Gastrocnemius medialis (tissue), 4 donors: Measurements from ENCODE around the gene COX20. TPM values are rescaled to one million over a fixed set of nuclear protein-coding genes. Genes with fewer than 3 reads are reported as not detected.

Experiments used
- ATAC-seq, 2 donors: fragments of 150-250 bp; one replicate each; pipeline ENCODE4 v1.9.1; 2016
- DNase-seq, 2 donors: peaks; one replicate each; pipeline ENCODE4 v3.0.0-alpha.2; 2019
- H3K27ac ChIP-seq, 4 donors: fragments of 200-600 bp; sonication (generic); 1 replicate in 1 of 4; 2 replicates in 3 of 4; pipeline ENCODE4 v1.5.1; 2016 to 2018; ENCODE audit warnings: mild to moderate bottlenecking in 2 of 4, moderate library complexity in 1 of 4
- H3K27me3 ChIP-seq, 3 donors: fragments of 200-600 bp; sonication (generic) in 2 of 3; 1 replicate in 1 of 3; 2 replicates in 2 of 3; pipeline versions ENCODE4 v1.5.1 to v1.6.0; 2016 to 2019; ENCODE audit warnings: mild to moderate bottlenecking in 1 of 3, moderate library complexity in 1 of 3
- H3K36me3 ChIP-seq, 2 donors: fragments of 200-600 bp; sonication (generic) in 1 of 2; one replicate each; pipeline ENCODE4 v1.5.1; 2017 to 2018
- H3K4me1 ChIP-seq, 2 donors: fragments of 200-600 bp; sonication (generic) in 1 of 2; one replicate each; pipeline ENCODE4 v1.5.1; 2016 to 2017; ENCODE audit warnings: mild to moderate bottlenecking in 2 of 2
- H3K4me3 ChIP-seq, 4 donors: fragments of 200-600 bp; sonication (generic) in 3 of 4; 1 replicate in 1 of 4; 2 replicates in 3 of 4; pipeline ENCODE4 v1.5.1; 2016 to 2019; ENCODE audit warnings: mild to moderate bottlenecking in 2 of 4
- H3K9me3 ChIP-seq, 3 donors: fragments of 200-600 bp; sonication (generic) in 2 of 3; 1 replicate in 1 of 3; 2 replicates in 2 of 3; pipeline ENCODE4 v1.5.1; 2016 to 2019
- CTCF ChIP-seq, 5 experiments: fragments of 450-650 bp in 3 of 5; fragments of 200-600 bp in 2 of 5; sonication (generic) in 2 of 5; IDR thresholded peaks in 4 of 5; conservative IDR thresholded peaks in 1 of 5; 1 replicate in 4 of 5; 2 replicates in 1 of 5; pipeline ENCODE4 v1.5.1; 2016 to 2019; ENCODE audit warnings: antibody characterized with exemption in 5 of 5, mild to moderate bottlenecking in 3 of 5, moderate library complexity in 3 of 5
- POLR2A ChIP-seq, 2 donors: fragments of 450-650 bp; IDR thresholded peaks; one replicate each; pipeline ENCODE4 v1.6.1; 2017; ENCODE audit warnings: antibody characterized with exemption in 2 of 2, mild to moderate bottlenecking in 2 of 2, moderate library complexity in 2 of 2
- in situ Hi-C, 4 donors: fragments of 200-750 bp; cut with MboI; loops; one replicate each; pipeline versions ENCODE4 v1.15.0 to v1.8.0; 2017; ENCODE audit warnings: low sequenced_read_pairs in 4 of 4
- intact Hi-C: fragments of 100-400 bp; cut with DNase I; formaldehyde crosslinking; loops from one replicate; pipeline ENCODE4 v1.15.1; 2023; ENCODE audit warnings: low total_unique reads
- total RNA-seq, 4 donors: library from RNA; depleted of rRNA; stranded (reverse); fragments of >200 nt; gene quantifications; one replicate each; pipeline versions ENCODE4 v1.1.0 to v1.2.3, GENCODE V29; 2016

Gene COX20
- total RNA-seq, 4 donors from 2014 or later = 22.7 to 72.0 (median 35.4) TPM

- no peak for TF ChIP-seq CTCF (IDR thresholded peaks at IDR 0.05 in 4 of 5, conservative IDR thresholded peaks at IDR 0.05 in 1 of 5)
- no peak for TF ChIP-seq POLR2A (IDR thresholded peaks at IDR 0.05)
- H3K27ac ChIP-seq = peak overlapping the region in 2 of 4 donors; percentile 2 to 41
- intact Hi-C loops (no loop called here), in situ Hi-C loops (loop anchor here in 2 of 4 donors (25.0 kb wide), 2 partner anchors 111 to 1589 kb away; partner anchors contain the start of genes CEP170 (in 1 of the 2) and SDCCAG8 (in 1 of the 2))
- H3K9me3 ChIP-seq = no peaks in the 10 kb centered on the region
- ATAC-seq = no peak
- H3K4me1 ChIP-seq = peaks cover 0 to 6% of the 10 kb centered on the region in 2 donors
- no peaks in the 10 kb centered on the region for H3K27me3 ChIP-seq
- no peak overlapping the region for H3K4me3 ChIP-seq
- no peak for DNase-seq
- peaks cover 0 to 96% of the 10 kb centered on the region in 2 donors for H3K36me3 ChIP-seq
These were observed 16.2 kb downstream of the COX20 start for GRCh38 chr1:244851546-244852231.

DNA sequence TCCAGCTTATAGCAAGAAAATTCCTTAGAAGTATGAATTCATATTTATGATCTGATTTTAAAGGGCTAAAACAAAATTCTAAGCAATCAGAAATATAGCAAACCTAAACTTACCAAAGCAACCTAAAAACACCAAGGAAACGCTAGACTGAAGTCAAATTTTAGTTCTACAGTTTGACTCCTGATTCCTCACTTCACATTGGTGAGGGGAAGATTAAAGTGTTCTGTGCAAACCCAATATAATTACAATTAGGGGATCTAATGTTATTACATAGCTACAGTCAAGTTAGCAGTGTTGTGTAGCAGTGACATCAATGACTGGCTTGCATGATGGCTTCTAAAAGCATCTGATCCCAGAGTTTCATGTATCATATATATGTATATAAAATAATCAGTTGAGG is 17.2 kb downstream of the COX20 start:
- in situ Hi-C loops (loop anchor here in 2 of 4 donors (25.0 kb wide), 2 partner anchors 110 to 1590 kb away; partner anchors contain the start of genes CEP170 (in 1 of the 2) and SDCCAG8 (in 1 of the 2)), intact Hi-C loops (no loop called here)
- Histone ChIP-seq H3K4me1 (peaks cover 4 to 13% of the 10 kb centered on the region in 2 donors), H3K9me3 (no peaks in the 10 kb centered on the region), H3K27ac (peak overlapping the region in 1 of 4 donors; percentile 41), H3K36me3 (peaks cover 0 to 97% of the 10 kb centered on the region in 2 donors), H3K27me3 (no peaks in the 10 kb centered on the region), H3K4me3 (no peak overlapping the region)
- TF ChIP-seq POLR2A (IDR thresholded peaks at IDR 0.05) (no peak), CTCF (IDR thresholded peaks at IDR 0.05 in 4 of 5, conservative IDR thresholded peaks at IDR 0.05 in 1 of 5) (no peak)
- ATAC-seq (no peak), DNase-seq (no peak)

DNA sequence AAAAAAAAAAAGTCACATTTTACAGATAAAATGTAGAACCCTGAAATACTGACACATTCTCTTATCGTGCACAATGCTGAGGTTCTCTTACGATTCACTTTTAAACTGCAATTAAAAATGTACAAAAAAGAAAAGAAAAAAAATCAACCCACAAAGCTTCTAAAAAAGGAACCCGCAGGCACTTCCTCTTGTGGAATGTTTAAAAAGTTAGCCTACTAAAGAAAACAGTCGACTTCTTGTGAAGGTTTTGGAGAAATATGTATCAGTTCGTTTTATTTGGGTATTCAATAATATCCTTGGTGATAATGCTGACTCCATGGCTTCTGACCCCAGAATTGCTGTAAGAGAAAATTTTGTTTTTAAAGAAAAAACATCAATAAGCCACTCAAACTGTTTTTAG is 18.7 kb downstream of the COX20 start:
- in situ Hi-C loops (loop anchor here in 2 of 4 donors (25.0 kb wide), 2 partner anchors 108 to 1592 kb away; partner anchors contain the start of genes CEP170 (in 1 of the 2) and SDCCAG8 (in 1 of the 2)), intact Hi-C loops (no loop called here)
- no peaks in the 10 kb centered on the region for H3K9me3 ChIP-seq
- H3K36me3 ChIP-seq = peaks cover 0 to 97% of the 10 kb centered on the region in 2 donors
- ATAC-seq (no peak), DNase-seq (no peak)
- no peak for TF ChIP-seq CTCF (IDR thresholded peaks at IDR 0.05 in 4 of 5, conservative IDR thresholded peaks at IDR 0.05 in 1 of 5)
- no peak for TF ChIP-seq POLR2A (IDR thresholded peaks at IDR 0.05)
- no peak overlapping the region for H3K4me3 ChIP-seq
- H3K27me3 ChIP-seq = no peaks in the 10 kb centered on the region
- H3K27ac ChIP-seq = no peak overlapping the region
- peaks cover 18 to 27% of the 10 kb centered on the region in 2 donors for H3K4me1 ChIP-seq

GRCh38 chr1:244854865-244855578 is 19.6 kb downstream of the COX20 start:
- intact Hi-C loops = no loop called here

More at GRCh38 chr1:244854865-244855578, 19.6 kb downstream of the COX20 start:
- DNase-seq (no peak), ATAC-seq (no peak)
- Histone ChIP-seq H3K4me3 (no peak overlapping the region), H3K27ac (peak overlapping the region in 1 of 4 donors; percentile 100), H3K4me1 (peaks cover 27 to 36% of the 10 kb centered on the region in 2 donors), H3K27me3 (no peaks in the 10 kb centered on the region), H3K9me3 (no peaks in the 10 kb centered on the region), H3K36me3 (peaks cover 0 to 99% of the 10 kb centered on the region in 2 donors)
- no peak for TF ChIP-seq POLR2A (IDR thresholded peaks at IDR 0.05)
- no peak for TF ChIP-seq CTCF (IDR thresholded peaks at IDR 0.05 in 4 of 5, conservative IDR thresholded peaks at IDR 0.05 in 1 of 5)
- in situ Hi-C loops = loop anchor here in 2 of 4 donors (25.0 kb wide), 2 partner anchors 107 to 1593 kb away; partner anchors contain the start of genes CEP170 (in 1 of the 2) and SDCCAG8 (in 1 of the 2)
